Keratinocyte (primary cell): ENCODE results near the gene ZNF814. TPM values are rescaled to one million over a fixed set of nuclear protein-coding genes. Genes with fewer than 3 reads are reported as not detected.
"Not testable (repeated sequence)": the region's sequence is repeated elsewhere in the genome, so short reads cannot be mapped to it uniquely, and the experiment has no call there.

Source experiments
- DNase-seq: peaks from one replicate; pipeline ENCODE4 v3.0.0-alpha.2; 2011; ENCODE audit warnings: low read depth, missing footprints, low spot score
- FAIRE-seq: peaks from 2 replicates; lab custom pipeline; 2011; peaks lifted over from hg19 to GRCh38; lab: Jason Lieb, UNC
- H2AFZ ChIP-seq: 2 replicates; pipeline ENCODE4 v1.6.0; 2012; ENCODE audit warnings: low read length, control low read depth, inconsistent platforms; ENCODE audit not compliant: control insufficient read depth
- H3K27ac ChIP-seq: 2 replicates; pipeline ENCODE4 v1.5.1; 2011; ENCODE audit warnings: low read length; ENCODE audit not compliant: control insufficient read depth, insufficient read depth
- H3K27me3 ChIP-seq: 3 replicates; pipeline ENCODE4 v1.6.0; 2011; ENCODE audit warnings: low read length; ENCODE audit not compliant: control insufficient read depth, insufficient read depth; ENCODE audit errors: extremely low read depth
- H3K36me3 ChIP-seq, 2 experiments: 2 replicates in 1 of 2; 3 replicates in 1 of 2; pipeline ENCODE4 v1.5.1; 2011; ENCODE audit warnings: low read length in 2 of 2, mild to moderate bottlenecking in 1 of 2; ENCODE audit not compliant: control insufficient read depth in 2 of 2, insufficient read depth in 2 of 2; ENCODE audit errors: extremely low read depth in 1 of 2
- H3K4me1 ChIP-seq: 3 replicates; pipeline ENCODE4 v1.5.1; 2011; ENCODE audit warnings: low read length; ENCODE audit not compliant: control insufficient read depth, insufficient read depth; ENCODE audit errors: extremely low read depth
- H3K4me2 ChIP-seq: 3 replicates; pipeline ENCODE4 v1.6.0; 2011; ENCODE audit warnings: low read depth, low read length; ENCODE audit not compliant: control insufficient read depth, insufficient read depth; ENCODE audit errors: extremely low read depth
- H3K4me3 ChIP-seq, 3 experiments: fragments of 200-600 bp in 1 of 3; sonication (generic) in 1 of 3; 2 replicates in 2 of 3; 3 replicates in 1 of 3; pipeline ENCODE4 v1.5.1; 2011 to 2016; ENCODE audit warnings: low read length in 3 of 3, mild to moderate bottlenecking in 3 of 3, control low read depth in 2 of 3, inconsistent platforms in 1 of 3, low read depth in 1 of 3, mixed read lengths in 1 of 3, mixed run types in 1 of 3, moderate library complexity in 1 of 3; ENCODE audit not compliant: control insufficient read depth in 2 of 3, insufficient read depth in 2 of 3; ENCODE audit errors: extremely low read depth in 1 of 3
- H3K79me2 ChIP-seq: 2 replicates; pipeline ENCODE4 v1.6.0; 2012; ENCODE audit warnings: low read length; ENCODE audit not compliant: control insufficient read depth, insufficient read depth
- H3K9ac ChIP-seq: 3 replicates; pipeline ENCODE4 v1.6.0; 2011; ENCODE audit warnings: low read length; ENCODE audit not compliant: control insufficient read depth, insufficient read depth; ENCODE audit errors: extremely low read depth
- H3K9me1 ChIP-seq: 3 replicates; pipeline ENCODE4 v1.6.0; 2011; ENCODE audit warnings: low read length; ENCODE audit not compliant: control insufficient read depth, insufficient read depth; ENCODE audit errors: extremely low read depth
- H3K9me3 ChIP-seq: 2 replicates; pipeline ENCODE4 v1.5.1; 2012; ENCODE audit warnings: low read depth, low read length; ENCODE audit not compliant: control insufficient read depth
- H4K20me1 ChIP-seq: 3 replicates; pipeline ENCODE4 v1.6.0; 2011; ENCODE audit warnings: low read length; ENCODE audit not compliant: control insufficient read depth, insufficient read depth; ENCODE audit errors: extremely low read depth
- CTCF ChIP-seq, 3 experiments: IDR thresholded peaks in 1 of 3; conservative IDR thresholded peaks in 1 of 3; optimal IDR thresholded peaks in 1 of 3; 2 replicates in 2 of 3; 3 replicates in 1 of 3; pipeline versions ENCODE3 to v1.5.1; 2011; ENCODE audit warnings: low read length in 3 of 3, mild to moderate bottlenecking in 3 of 3, moderate library complexity in 2 of 3, control low read depth in 1 of 3, inconsistent platforms in 1 of 3; ENCODE audit not compliant: insufficient read depth in 2 of 3; ENCODE audit errors: extremely low read depth in 1 of 3
- dilution Hi-C: fragments of 300-500 bp; cut with MboI; formaldehyde crosslinking; loops from one replicate; pipeline ENCODE4 v1.7.0; 2020; ENCODE audit warnings: low sequenced_read_pairs; ENCODE audit not compliant: extremely low pct_ligation_motif_present
- polyA plus RNA-seq, 5 experiments: library from polyadenylated mRNA; depleted of rRNA in 3 of 5; stranded (reverse) in 3 of 5; stranded (forward) in 1 of 5; unstranded in 1 of 5; fragments of >200 nt; gene quantifications; 1 replicate in 1 of 5; 2 replicates in 3 of 5; 3 replicates in 1 of 5; pipeline versions ENCODE4 v1.2.1 to v1.2.3, GENCODE V29; 2011 to 2012; ENCODE audit warnings: missing spikeins in 2 of 5, low read depth in 1 of 5, low replicate concordance in 1 of 5

ZNF814 gene
- polyA plus RNA-seq, 1 donor (not counting 4 experiments of a cell fraction or from before 2014, with no cell fraction given), result 13.8 TPM

GRCh38 chr19:57850553-57851017 lies 38.3 kb downstream of the ZNF814 start:
- no peak for TF ChIP-seq CTCF (optimal IDR thresholded peaks at IDR 0.05 in 1 of 3, IDR thresholded peaks at IDR 0.05 in 1 of 3, conservative IDR thresholded peaks at IDR 0.05 in 1 of 3; ENCODE audit: extremely low read depth in 1 of 3, insufficient read depth in 2 of 3, low read length in 3 of 3)
- peak overlapping the region; percentile 92 for H3K4me2 ChIP-seq
- FAIRE-seq, result no peak

GRCh38 chr19:57849666-57850473 lies 39.0 kb downstream of the ZNF814 start, which contains the start of gene ZNF587:
Gene ZNF587 (plus strand): TSS chr19:57849859. CDS start chr19:57850039, 180 bp downstream.
- Histone ChIP-seq H3K4me2 (peak within 1 kb of the TSS; percentile 92), H3K9ac (peak within 1 kb of the TSS; percentile 89), H3K79me2 (peaks cover 56% of the 10 kb centered on the region), H2AFZ (peak within 1 kb of the TSS; percentile 22), H3K4me3 (peak within 1 kb of the TSS; percentile 67 to 86 (median 81)), H3K27ac (peak within 1 kb of the TSS; percentile 84)
- peak; percentile 94 for FAIRE-seq
- H3K27me3 ChIP-seq, H4K20me1 ChIP-seq, dilution Hi-C loops, H3K36me3 ChIP-seq, H3K4me1 ChIP-seq, H3K9me3 ChIP-seq, H3K9me1 ChIP-seq: not testable (repeated sequence)
- peak; percentile 54 for DNase-seq

More at GRCh38 chr19:57850553-57851017, 38.3 kb downstream of the ZNF814 start:
- Histone ChIP-seq H3K27me3 (no peaks in the 10 kb centered on the region), H3K27ac (peak overlapping the region; percentile 84), H3K4me3 (peak overlapping the region; percentile 67 to 86 (median 81)), H3K36me3 (peaks cover 4 to 5% of the 10 kb centered on the region in 2 experiments), H4K20me1 (no peaks in the 10 kb centered on the region), H3K9me3 (no peaks in the 10 kb centered on the region), H3K9me1 (no peaks in the 10 kb centered on the region), H3K4me1 (peaks cover 7% of the 10 kb centered on the region), H3K79me2 (peaks cover 53% of the 10 kb centered on the region), H2AFZ (no peak overlapping the region), H3K9ac (peak overlapping the region; percentile 89)
- dilution Hi-C loops, result no loop called here
- DNase-seq, result peak; percentile 36

GRCh38 chr19:57849162-57849665 lies 39.6 kb downstream of the ZNF814 start:
- H3K36me3 ChIP-seq, H3K9ac ChIP-seq, H4K20me1 ChIP-seq, H3K9me1 ChIP-seq, dilution Hi-C loops, FAIRE-seq, DNase-seq, H3K9me3 ChIP-seq, H3K27me3 ChIP-seq, H2AFZ ChIP-seq, H3K4me1 ChIP-seq: not testable (repeated sequence)
- Histone ChIP-seq H3K4me3 (peak overlapping the region in 1 of 3 experiments; percentile 67), H3K79me2 (peaks cover 60% of the 10 kb centered on the region), H3K4me2 (peak overlapping the region; percentile 92), H3K27ac (peak overlapping the region; percentile 84)

- FAIRE-seq, H2AFZ ChIP-seq, H3K27ac ChIP-seq, H3K9me3 ChIP-seq, H4K20me1 ChIP-seq, H3K4me1 ChIP-seq, H3K4me3 ChIP-seq, H3K9me1 ChIP-seq, dilution Hi-C loops, H3K9ac ChIP-seq, DNase-seq, H3K4me2 ChIP-seq, H3K27me3 ChIP-seq: not testable (repeated sequence)
- peaks cover 9 to 10% of the 10 kb centered on the region in 2 experiments for H3K36me3 ChIP-seq
- peaks cover 59% of the 10 kb centered on the region for H3K79me2 ChIP-seq
Observed at GRCh38 chr19:57847164-57847563, 41.7 kb downstream of the ZNF814 start.
